ENCODE results near the gene BAZ2B. TPM values are rescaled to one million over a fixed set of nuclear protein-coding genes. Genes with fewer than 3 reads are reported as not detected.

The BAZ2B gene
- total and polyA plus RNA-seq, 2 of the 13 experiments (the other 11 are each of a cell fraction or from before 2014, with no cell fraction given) = 14.0 to 15.1 TPM

DNA sequence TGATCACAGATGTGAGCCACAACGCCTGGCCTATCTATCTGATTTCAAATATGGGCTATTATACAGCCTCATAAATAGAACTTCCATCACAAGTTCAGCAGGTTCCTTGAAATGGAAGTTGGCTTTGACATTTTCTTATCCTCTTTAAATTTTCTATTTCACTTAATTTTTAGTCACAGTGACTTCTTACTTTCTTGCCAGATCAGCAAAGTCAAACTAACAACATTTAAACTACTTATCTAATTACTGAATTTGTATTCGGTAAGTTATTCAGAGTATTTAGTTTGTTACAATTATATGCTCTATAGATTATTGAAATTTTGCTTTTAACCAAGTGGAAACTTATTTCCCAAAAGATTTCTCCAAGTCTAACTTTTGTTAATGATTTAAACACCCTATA lies 108.2 kb downstream of the BAZ2B start:
- in situ Hi-C loops (cut with HindIII; ENCODE audit: extremely low pct_ligation_motif_present, low pct_unique_long_range_greater_than_20kb) = no loop called here
- 90% methylated on average over 2 of the region's 2 CpGs for WGBS (ENCODE audit: low lambda C conversion rate)

GRCh38 chr2:159506764-159507440 lies 109.4 kb downstream of the BAZ2B start:
- FAIRE-seq (no peak), ATAC-seq (peak; percentile 53; the same call in 2 of the 3 replicates), DNase-seq (ENCODE audit: low spot score) (no peak)
- TF ChIP-seq ELF3 (CRISPR knock-in tag; IDR thresholded peaks at IDR 0.05) (no peak), ZFP36L1 (CRISPR knock-in tag; IDR thresholded peaks at IDR 0.05) (no peak), PRPF4 (IDR thresholded peaks at IDR 0.05; ENCODE audit: low read depth, low read length, poor library complexity, severe bottlenecking) (no peak), NFIC (IDR thresholded peaks at IDR 0.05; ENCODE audit: low read length) (no peak), RXRB (CRISPR knock-in tag; IDR thresholded peaks at IDR 0.05; ENCODE audit: borderline replicate concordance) (no peak), ZNF790 (CRISPR knock-in tag; IDR thresholded peaks at IDR 0.05; ENCODE audit: borderline replicate concordance) (no peak), SSRP1 (CRISPR knock-in tag; IDR thresholded peaks at IDR 0.05) (no peak), TEAD2 (CRISPR knock-in tag; IDR thresholded peaks at IDR 0.05) (no peak), CHCHD3 (CRISPR knock-in tag; IDR thresholded peaks at IDR 0.05) (no peak)
- TF ChIP-seq, protein P1, sequence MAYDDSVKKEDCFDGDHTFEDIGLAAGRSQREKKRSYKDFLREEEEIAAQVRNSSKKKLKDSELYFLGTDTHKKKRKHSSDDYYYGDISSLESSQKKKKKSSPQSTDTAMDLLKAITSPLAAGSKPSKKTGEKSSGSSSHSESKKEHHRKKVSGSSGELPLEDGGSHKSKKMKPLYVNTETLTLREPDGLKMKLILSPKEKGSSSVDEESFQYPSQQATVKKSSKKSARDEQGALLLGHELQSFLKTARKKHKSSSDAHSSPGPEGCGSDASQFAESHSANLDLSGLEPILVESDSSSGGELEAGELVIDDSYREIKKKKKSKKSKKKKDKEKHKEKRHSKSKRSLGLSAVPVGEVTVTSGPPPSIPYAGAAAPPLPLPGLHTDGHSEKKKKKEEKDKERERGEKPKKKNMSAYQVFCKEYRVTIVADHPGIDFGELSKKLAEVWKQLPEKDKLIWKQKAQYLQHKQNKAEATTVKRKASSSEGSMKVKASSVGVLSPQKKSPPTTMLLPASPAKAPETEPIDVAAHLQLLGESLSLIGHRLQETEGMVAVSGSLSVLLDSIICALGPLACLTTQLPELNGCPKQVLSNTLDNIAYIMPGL (CRISPR knock-in tag; IDR thresholded peaks at IDR 0.05; ENCODE audit: borderline replicate concordance in 1 of 2, low read depth in 1 of 2) = no peak
- TF ChIP-seq, protein P2, sequence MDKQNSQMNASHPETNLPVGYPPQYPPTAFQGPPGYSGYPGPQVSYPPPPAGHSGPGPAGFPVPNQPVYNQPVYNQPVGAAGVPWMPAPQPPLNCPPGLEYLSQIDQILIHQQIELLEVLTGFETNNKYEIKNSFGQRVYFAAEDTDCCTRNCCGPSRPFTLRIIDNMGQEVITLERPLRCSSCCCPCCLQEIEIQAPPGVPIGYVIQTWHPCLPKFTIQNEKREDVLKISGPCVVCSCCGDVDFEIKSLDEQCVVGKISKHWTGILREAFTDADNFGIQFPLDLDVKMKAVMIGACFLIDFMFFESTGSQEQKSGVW (CRISPR knock-in tag; IDR thresholded peaks at IDR 0.05; ENCODE audit: borderline replicate concordance) = no peak
- H3K4me3 ChIP-seq (replicated peaks in 1 of 3; ENCODE audit: insufficient read depth in 1 of 3, low read depth in 2 of 3, low read length in 3 of 3) = no peak overlapping the region
- intact Hi-C loops (cut with micrococcal nuclease; ENCODE audit: unreplicated experiment) (no loop called here), in situ Hi-C loops (cut with HindIII; ENCODE audit: extremely low pct_ligation_motif_present, low pct_unique_long_range_greater_than_20kb) (no loop called here)
- no peaks in the 10 kb centered on the region for H3K27me3 ChIP-seq (ENCODE audit: control insufficient read depth in 1 of 2, insufficient read depth in 2 of 2, low read length in 2 of 2)
- POLR2A ChIA-PET = no interaction called here
- H3K27ac ChIP-seq (ENCODE audit: extremely low read length, insufficient read depth, low read length) = no peak overlapping the region
- H3K79me2 ChIP-seq (ENCODE audit: insufficient read depth, low read length) = no peaks in the 10 kb centered on the region
- H3K4me2 ChIP-seq (ENCODE audit: low read depth, low read length) = no peak overlapping the region
- no peak overlapping the region for H3K9ac ChIP-seq (ENCODE audit: insufficient read depth, low read depth, low read length)
- H4K20me1 ChIP-seq (ENCODE audit: insufficient read depth, low read length) = no peaks in the 10 kb centered on the region
- H3K9me3 ChIP-seq (ENCODE audit: low read length) = no peaks in the 10 kb centered on the region
- 50% methylated on average over 2 of the region's 2 CpGs for WGBS (ENCODE audit: low lambda C conversion rate)
- no peaks in the 10 kb centered on the region for H3K4me1 ChIP-seq (ENCODE audit: insufficient read depth, low read length)
- CTCF ChIA-PET (ENCODE audit: low intra/inter-chr PET ratio, low total read pairs) = no interaction called here
- no peak overlapping the region for H2AFZ ChIP-seq (ENCODE audit: low read length)
- BruUV-seq (replicated peaks) = no TSS peak
- no peaks in the 10 kb centered on the region for H3K36me3 ChIP-seq (replicated peaks in 1 of 2; ENCODE audit: control insufficient read depth in 1 of 2, insufficient read depth in 2 of 2, low read length in 2 of 2)

More for the DNA sequence above, 108.2 kb downstream of the BAZ2B start:
- Histone ChIP-seq H3K9me3 (ENCODE audit: low read length) (no peaks in the 10 kb centered on the region), H3K4me3 (replicated peaks in 1 of 3; ENCODE audit: insufficient read depth in 1 of 3, low read depth in 2 of 3, low read length in 3 of 3) (no peak overlapping the region), H3K36me3 (replicated peaks in 1 of 2; ENCODE audit: control insufficient read depth in 1 of 2, insufficient read depth in 2 of 2, low read length in 2 of 2) (no peaks in the 10 kb centered on the region), H3K9ac (ENCODE audit: insufficient read depth, low read depth, low read length) (no peak overlapping the region), H3K4me1 (ENCODE audit: insufficient read depth, low read length) (no peaks in the 10 kb centered on the region), H3K4me2 (ENCODE audit: low read depth, low read length) (no peak overlapping the region), H2AFZ (ENCODE audit: low read length) (no peak overlapping the region), H3K79me2 (ENCODE audit: insufficient read depth, low read length) (no peaks in the 10 kb centered on the region), H3K27me3 (ENCODE audit: control insufficient read depth in 1 of 2, insufficient read depth in 2 of 2, low read length in 2 of 2) (no peaks in the 10 kb centered on the region), H3K27ac (ENCODE audit: extremely low read length, insufficient read depth, low read length) (no peak overlapping the region), H4K20me1 (ENCODE audit: insufficient read depth, low read length) (no peaks in the 10 kb centered on the region)
- ATAC-seq = no peak
- ChIA-PET POLR2A (no interaction called here), CTCF (ENCODE audit: low intra/inter-chr PET ratio, low total read pairs) (no interaction called here)
- BruUV-seq (replicated peaks) = no TSS peak
- intact Hi-C loops (cut with micrococcal nuclease; ENCODE audit: unreplicated experiment) = no loop called here
- DNase-seq (ENCODE audit: low spot score) = no peak
- TF ChIP-seq ZSCAN25 (CRISPR knock-in tag; IDR thresholded peaks at IDR 0.05) (no peak), MAFK (conservative IDR thresholded peaks at IDR 0.05 in 1 of 2, IDR thresholded peaks at IDR 0.05 in 1 of 2; ENCODE audit: low read length in 2 of 2) (peak in 1 of 2 experiments; percentile 57; a peak in 2 of 4 replicates), MAFF (IDR thresholded peaks at IDR 0.05; ENCODE audit: low read depth, low read length) (0 out of 2 replicates have a peak, but pooled peaks have one; percentile 5)
- FAIRE-seq = no peak
